Activated effector memory CD4-positive, alpha-beta T cell treated with Interleukin-2 at 50 U/mL for 16 hours (primary cell): ENCODE results near the gene KREMEN1.

Source experiments
- DNase-seq: peaks from one replicate; pipeline ENCODE4 v3.0.0-alpha.2; 2020

KREMEN1 gene

GRCh38 chr22:29136782-29137700 is 64.2 kb downstream of the KREMEN1 start:
- no peak for DNase-seq

GRCh38 chr22:29138556-29139305 is 65.9 kb downstream of the KREMEN1 start:
- DNase-seq = no peak

GRCh38 chr22:29139965-29140782 is 67.3 kb downstream of the KREMEN1 start:
- no peak for DNase-seq

- no peak for DNase-seq
Measured at GRCh38 chr22:29141078-29141688, 68.3 kb downstream of the KREMEN1 start.

- DNase-seq = no peak
Measured at GRCh38 chr22:29142116-29142515, 69.3 kb downstream of the KREMEN1 start.

- DNase-seq = no peak
Measured at GRCh38 chr22:29143941-29144785, 71.3 kb downstream of the KREMEN1 start.

DNA sequence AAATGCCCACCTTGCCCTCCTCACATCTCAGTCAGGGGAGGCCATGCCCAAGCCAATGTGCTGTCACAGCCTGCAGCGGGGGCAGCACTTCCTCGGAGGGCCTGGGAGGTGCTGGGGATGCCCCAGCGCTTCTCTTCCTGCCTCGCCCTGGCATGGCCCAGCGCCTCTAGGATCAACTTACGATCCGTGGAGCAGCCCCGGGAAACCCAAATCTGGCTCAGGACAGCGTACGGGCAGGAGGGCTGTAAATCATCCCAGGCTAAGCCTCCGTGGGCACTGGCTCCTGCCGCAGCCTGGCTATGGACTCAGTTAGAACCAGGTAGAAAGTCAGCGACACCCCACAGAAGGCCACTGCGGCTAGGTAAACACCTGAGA is 71.9 kb downstream of the KREMEN1 start:
- DNase-seq = no peak

DNA sequence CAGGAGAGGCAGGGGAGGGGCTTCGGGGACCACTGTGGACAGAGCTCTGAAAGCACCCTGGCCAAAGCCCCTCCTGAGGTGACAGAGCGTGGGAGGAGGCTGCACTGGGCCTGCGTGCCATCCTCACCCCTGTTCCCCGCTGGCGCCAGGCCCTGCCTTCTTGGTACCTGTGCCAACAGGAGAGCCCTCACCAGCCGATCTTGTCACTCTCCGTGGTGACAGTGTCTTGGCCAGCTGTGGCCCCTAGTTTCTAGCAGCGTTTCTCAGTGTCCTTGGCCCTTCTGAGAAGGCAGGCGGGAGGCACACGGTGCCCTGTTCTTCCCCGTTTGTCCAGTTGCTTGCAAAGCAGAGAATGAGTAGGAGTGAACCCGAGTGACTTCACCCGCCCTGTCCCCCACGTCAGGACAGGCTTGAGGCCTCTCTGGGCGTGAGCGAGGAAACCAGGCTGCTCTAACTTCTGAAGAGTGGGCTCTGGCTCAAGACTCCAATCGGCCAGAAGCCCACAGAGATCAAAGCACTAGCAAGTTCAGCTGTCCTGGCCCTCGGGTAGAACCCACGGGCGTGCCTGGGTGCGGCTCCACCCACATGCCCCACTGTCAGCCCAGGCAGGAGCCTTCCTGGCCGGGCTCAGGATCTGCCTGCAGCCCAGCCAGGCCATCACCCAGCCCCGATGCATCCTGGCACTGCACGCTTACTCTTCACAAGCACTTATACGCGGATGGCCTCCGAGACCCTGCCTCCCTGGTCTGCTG is 72.7 kb downstream of the KREMEN1 start:
- DNase-seq = no peak

GRCh38 chr22:29146091-29146560 is 73.3 kb downstream of the KREMEN1 start:
- DNase-seq = no peak

GRCh38 chr22:29146771-29147170 is 73.9 kb downstream of the KREMEN1 start:
- no peak for DNase-seq

GRCh38 chr22:29147331-29147899 is 74.6 kb downstream of the KREMEN1 start:
- DNase-seq = no peak

- no peak for DNase-seq
Measured at GRCh38 chr22:29148036-29148435, 75.2 kb downstream of the KREMEN1 start.

DNA sequence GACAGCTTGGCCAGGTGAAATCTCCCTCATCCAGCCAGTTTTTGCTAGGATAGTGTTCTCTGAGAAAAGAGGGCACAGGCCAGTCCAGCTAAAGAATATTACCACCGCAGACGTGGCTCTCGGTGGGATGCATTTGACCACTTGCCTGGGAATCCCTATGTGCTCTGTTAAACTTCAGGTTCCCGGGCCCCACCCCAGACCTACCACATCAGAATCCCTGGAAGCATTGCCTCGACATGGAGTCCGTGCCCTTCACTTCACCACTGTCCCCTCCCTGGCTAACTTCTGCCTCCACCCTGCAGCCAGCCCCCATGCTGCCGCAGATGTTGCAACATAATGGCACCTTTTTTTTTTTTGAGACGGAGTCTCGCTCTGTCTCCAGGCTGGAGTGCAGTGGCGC is 76.0 kb downstream of the KREMEN1 start:
- no peak for DNase-seq

DNA sequence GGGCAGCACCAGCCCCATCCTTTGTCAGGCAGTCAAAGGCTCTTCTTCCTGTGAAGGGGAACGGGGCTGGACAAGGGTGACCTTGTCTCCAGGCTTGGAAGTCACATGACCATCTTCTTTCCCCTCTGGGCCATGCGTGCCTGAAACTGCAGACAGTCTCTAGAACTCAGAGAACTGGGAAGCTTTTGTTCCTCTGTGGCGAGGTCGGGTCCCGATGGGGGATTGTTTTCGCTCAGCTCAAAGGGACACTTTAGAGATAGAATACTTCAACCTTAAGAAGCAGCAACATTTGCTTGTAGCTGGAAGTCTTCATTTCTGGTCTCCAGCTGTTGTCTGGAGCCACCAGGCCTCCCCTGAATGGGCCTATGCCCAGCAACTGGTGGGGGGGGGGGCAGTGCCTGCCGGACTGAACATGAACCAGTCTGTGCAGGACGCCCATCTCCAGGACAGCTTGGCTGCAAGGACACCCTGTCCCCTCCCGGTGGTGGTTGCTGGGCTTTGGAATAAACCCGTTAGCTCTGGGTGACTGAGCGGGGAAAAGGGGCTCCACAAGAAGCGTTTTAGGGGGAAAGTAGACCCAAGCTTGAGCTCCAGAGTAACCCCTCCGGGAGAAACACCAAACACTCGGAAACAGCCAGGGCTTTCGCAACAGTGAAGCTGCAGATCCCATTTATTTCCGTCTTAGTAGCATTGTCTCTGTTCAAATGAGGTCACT is 77.2 kb downstream of the KREMEN1 start:
- no peak for DNase-seq

DNA sequence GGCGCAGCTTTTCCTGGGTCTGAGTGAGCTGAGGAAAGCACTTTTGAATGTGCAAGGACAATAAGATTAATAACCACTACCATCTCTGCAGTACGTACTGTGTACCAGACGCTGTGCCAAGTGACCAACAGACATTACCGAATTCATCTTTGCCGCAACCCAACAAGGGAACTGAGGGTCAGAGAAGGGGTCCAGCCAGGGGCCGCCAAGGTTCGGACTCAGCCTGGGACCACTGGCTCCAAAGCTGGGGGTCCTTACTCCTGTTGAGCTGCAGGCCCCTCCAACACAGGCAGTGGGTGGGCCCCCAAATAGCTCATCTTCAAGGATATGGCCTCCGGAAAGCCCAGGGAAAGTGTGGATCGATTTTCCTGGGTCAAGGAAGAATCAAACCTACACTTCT is 77.9 kb downstream of the KREMEN1 start:
- no peak for DNase-seq

DNA sequence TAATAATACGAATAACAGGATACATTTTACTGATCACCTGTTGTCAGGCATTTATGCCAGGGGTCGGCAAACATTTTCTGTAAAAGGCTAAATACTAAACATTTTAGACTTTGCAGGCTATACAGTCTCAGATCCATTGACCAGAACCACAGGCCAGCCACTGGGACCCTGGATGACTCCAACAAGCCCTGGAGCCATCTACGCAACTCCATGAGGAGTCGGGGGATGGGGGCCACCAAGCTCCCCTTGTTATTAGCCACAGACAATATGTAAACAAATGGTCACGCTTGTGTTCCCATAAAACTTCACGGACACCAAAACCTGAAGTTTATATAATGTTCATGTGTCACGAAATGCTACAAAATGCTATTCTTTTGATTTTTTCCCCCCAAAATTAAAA is 78.5 kb downstream of the KREMEN1 start:
- DNase-seq = no peak

DNA sequence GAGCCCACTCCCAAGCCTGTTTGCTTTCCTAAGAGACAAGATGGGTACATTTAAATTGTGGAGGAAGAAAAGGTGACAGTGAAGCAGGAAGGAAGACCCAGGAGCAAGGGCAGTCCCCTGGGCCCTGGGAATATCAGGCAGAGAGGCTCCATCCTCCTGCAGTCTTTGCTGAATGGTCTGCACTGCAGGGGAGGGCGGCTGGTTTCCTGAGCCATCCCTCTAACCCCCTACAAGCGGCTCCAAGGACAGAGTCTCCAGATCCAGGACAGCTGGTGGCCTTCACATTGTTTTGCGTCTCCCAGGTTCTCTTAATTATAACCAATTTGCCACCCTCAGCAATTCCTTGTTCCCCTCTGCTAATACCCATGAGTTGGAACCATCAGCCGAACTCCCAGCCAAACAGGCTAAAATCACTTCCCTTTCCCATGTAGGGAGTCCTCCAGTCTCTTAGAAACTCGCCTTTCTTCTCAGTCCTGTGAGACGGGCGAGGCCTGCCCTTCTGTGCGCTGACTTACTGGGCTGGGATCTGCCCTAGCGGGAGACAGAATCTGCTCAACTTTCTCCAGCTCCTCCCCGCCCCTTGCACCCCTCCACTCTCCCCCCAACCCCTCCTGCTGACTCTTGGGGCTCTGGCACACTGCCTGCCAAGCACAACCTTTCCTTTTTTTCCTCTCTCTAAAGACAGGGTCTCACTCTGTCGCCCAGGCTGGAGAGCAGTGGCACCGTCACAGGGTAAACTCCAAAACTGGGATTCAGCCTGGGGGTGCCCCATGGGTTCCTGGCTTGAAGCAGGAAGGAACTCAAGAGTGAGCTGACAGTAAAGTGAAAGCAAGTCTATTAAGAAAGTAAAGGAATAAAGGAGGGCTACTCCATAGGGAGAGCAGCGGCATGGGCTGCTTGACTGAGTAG is 79.5 kb downstream of the KREMEN1 start:
- no peak for DNase-seq

DNA sequence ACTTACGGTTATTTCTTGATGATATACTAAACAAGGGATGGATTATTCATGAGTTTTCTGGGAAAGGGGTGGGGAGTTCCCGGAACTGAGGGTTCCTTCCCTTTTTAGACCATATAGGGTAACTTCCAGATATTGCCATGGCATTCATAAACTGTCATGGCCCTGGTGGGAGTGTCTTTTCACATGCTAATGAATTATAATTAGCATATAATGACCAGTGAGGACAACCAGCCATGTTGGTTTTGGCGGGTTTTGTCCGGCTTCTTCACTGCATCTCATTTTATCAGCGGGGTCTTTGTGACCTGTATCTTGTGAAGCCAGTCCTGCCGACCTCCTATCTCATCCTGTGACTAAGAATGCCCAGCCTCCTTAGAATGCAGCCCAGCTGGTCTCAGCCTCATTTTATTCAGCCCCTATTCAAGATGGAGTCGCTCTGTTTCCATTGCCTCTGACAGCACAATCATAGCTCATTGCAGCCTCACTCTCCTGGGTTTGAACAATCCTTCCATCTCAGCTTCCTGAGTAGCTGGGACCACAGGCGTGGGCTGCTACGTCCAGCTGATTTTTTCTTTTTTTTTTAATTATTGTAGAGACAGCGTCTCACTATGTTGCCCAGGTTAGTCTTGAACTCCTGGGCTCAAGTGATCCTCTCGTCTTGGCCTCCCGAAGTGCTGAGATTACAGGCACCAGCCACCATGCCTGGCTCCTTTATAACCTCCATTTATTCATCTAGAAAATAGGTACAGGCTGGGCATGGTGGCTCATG is 80.3 kb downstream of the KREMEN1 start:
- DNase-seq = no peak
